Panc1 (cell line): ENCODE measurements around the gene GSTT4. TPM values are rescaled to one million over a fixed set of nuclear protein-coding genes. Genes with fewer than 3 reads are reported as not detected.

Experiments
- ATAC-seq: fragments of 200-7000 bp; cut with Tn5 transposase; 2 replicates; pipeline ENCODE4 v1.9.1; 2020; ENCODE audit warnings: mild to moderate bottlenecking, moderate library complexity
- BruUV-seq: library from RNA; stranded (reverse); fragments of 400-500 nt; replicated peaks from 2 replicates; lab custom pipeline; 2021; lab: Mats Ljungman, UMichigan
- CTCF ChIA-PET: fragments of 300-600 bp; sonication (Branson Sonifier 250); formaldehyde crosslinking; loops from one replicate; lab custom pipeline; 2022; ENCODE audit warnings: antibody characterized with exemption; lab: Charles Lee
- POLR2A ChIA-PET: fragments of 300-600 bp; sonication (Branson Sonifier 250); formaldehyde crosslinking; loops from one replicate; lab custom pipeline; 2022; ENCODE audit warnings: antibody characterized with exemption; lab: Charles Lee
- DNase-seq: peaks from one replicate; pipeline ENCODE4 v3.0.0-alpha.2; 2010; ENCODE audit warnings: low read depth, low spot score
- H3K27ac ChIP-seq: 2 replicates; pipeline ENCODE4 v1.5.1; 2011; ENCODE audit warnings: mild to moderate bottlenecking, low read length, inconsistent platforms
- H3K27me3 ChIP-seq: fragments of 200-500 bp; sonication (Bioruptor generic); 2 replicates; pipeline ENCODE4 v1.6.0; 2014; ENCODE audit warnings: low read length, inconsistent platforms; ENCODE audit not compliant: control insufficient read depth, insufficient read depth
- H3K36me3 ChIP-seq: fragments of 200-500 bp; sonication (Bioruptor generic); 2 replicates; pipeline ENCODE4 v1.5.1; 2014; ENCODE audit warnings: inconsistent platforms, mild to moderate bottlenecking, low read length, moderate library complexity; ENCODE audit not compliant: control insufficient read depth, insufficient read depth
- H3K4me1 ChIP-seq: 2 replicates; pipeline ENCODE4 v1.5.1; 2011; ENCODE audit warnings: inconsistent platforms, mild to moderate bottlenecking, low read length, moderate library complexity; ENCODE audit not compliant: control insufficient read depth, insufficient read depth
- H3K4me3 ChIP-seq, 2 experiments: 2 replicates each; pipeline ENCODE4 v1.5.1; 2011 to 2012; ENCODE audit warnings: low read depth in 2 of 2, low read length in 2 of 2, mild to moderate bottlenecking in 2 of 2, inconsistent platforms in 1 of 2, moderate library complexity in 1 of 2
- H3K9me3 ChIP-seq: fragments of 200-500 bp; sonication (Bioruptor generic); 2 replicates; pipeline ENCODE4 v1.5.1; 2014; ENCODE audit warnings: low read depth, mild to moderate bottlenecking, inconsistent platforms, low read length, moderate library complexity; ENCODE audit not compliant: control insufficient read depth, insufficient read depth
- CTCF ChIP-seq: fragments of 450-650 bp; IDR thresholded peaks from 2 replicates; pipeline ENCODE4 v1.5.1; 2017; ENCODE audit warnings: mild to moderate bottlenecking
- POLR2AphosphoS5 ChIP-seq: IDR thresholded peaks from 2 replicates; pipeline ENCODE4 v1.6.1; 2012; ENCODE audit warnings: mild to moderate bottlenecking, low read depth, low read length, moderate library complexity
- REST ChIP-seq, 2 experiments: IDR thresholded peaks; 2 replicates each; pipeline ENCODE4 v1.6.1; 2011 to 2012; ENCODE audit warnings: low read depth in 2 of 2, control low read depth in 1 of 2, low read length in 1 of 2, mild to moderate bottlenecking in 1 of 2, moderate library complexity in 1 of 2; ENCODE audit not compliant: insufficient read depth in 1 of 2
- SIN3A ChIP-seq: IDR thresholded peaks from 2 replicates; pipeline ENCODE4 v1.6.1; 2012; ENCODE audit warnings: low read depth, mild to moderate bottlenecking, low read length, moderate library complexity, borderline replicate concordance; ENCODE audit not compliant: insufficient read depth
- TCF7L2 ChIP-seq: IDR thresholded peaks from 2 replicates; pipeline ENCODE4 v1.6.1; 2011; ENCODE audit warnings: mild to moderate bottlenecking, low read depth, low read length, inconsistent platforms
- in situ Hi-C: cut with HindIII; loops from 2 replicates; pipeline ENCODE4 v1.10.0; 2016; ENCODE audit warnings: low sequenced_read_pairs, low pct_unique_long_range_greater_than_20kb
- intact Hi-C: fragments of 100-400 bp; cut with micrococcal nuclease; formaldehyde crosslinking; loops from one replicate; pipeline ENCODE4 v1.10.0; 2022; ENCODE audit not compliant: unreplicated experiment
- total RNA-seq: library from RNA; stranded (reverse); gene quantifications from one replicate; pipeline ENCODE4 v1.2.1, GENCODE V29; 2021; ENCODE audit not compliant: unreplicated experiment

GSTT4 gene
- total RNA-seq, 1 experiment from 2014 or later: not detected

- POLR2A ChIA-PET: no interaction called here
- in situ Hi-C loops: no loop called here
Observed at GRCh38 chr22:24024354-24024753, 19.1 kb upstream of the GSTT4 start.

GRCh38 chr22:24023204-24023789 is 18.0 kb upstream of the GSTT4 start:
- ChIA-PET POLR2A (no interaction called here), CTCF (no interaction called here)
- Histone ChIP-seq H3K4me1 (no peaks in the 10 kb centered on the region; the same call in 1 of the 2 replicates), H3K4me3 (no peak overlapping the region), H3K9me3 (no peaks in the 10 kb centered on the region), H3K36me3 (no peaks in the 10 kb centered on the region), H3K27ac (no peak overlapping the region), H3K27me3 (no peaks in the 10 kb centered on the region)
- DNase-seq (no peak), ATAC-seq (no peak)
- intact Hi-C loops (no loop called here), in situ Hi-C loops (no loop called here)
- BruUV-seq: no TSS peak
- no peak for TF ChIP-seq POLR2AphosphoS5
- no peak for TF ChIP-seq CTCF
- no peak for TF ChIP-seq TCF7L2
- no peak for TF ChIP-seq REST (IDR thresholded peaks at IDR 0.05; ENCODE audit: insufficient read depth in 1 of 2, low read depth in 2 of 2, low read length in 1 of 2)
- TF ChIP-seq SIN3A: no peak

More at GRCh38 chr22:24024354-24024753, 19.1 kb upstream of the GSTT4 start:
- Histone ChIP-seq H3K9me3 (no peaks in the 10 kb centered on the region), H3K27ac (no peak overlapping the region), H3K27me3 (no peaks in the 10 kb centered on the region), H3K4me3 (no peak overlapping the region), H3K4me1 (no peaks in the 10 kb centered on the region; the same call in 1 of the 2 replicates), H3K36me3 (no peaks in the 10 kb centered on the region)
- no peak for ATAC-seq
- BruUV-seq: no TSS peak
- DNase-seq: no peak
- no peak for TF ChIP-seq SIN3A
- CTCF ChIA-PET: no interaction called here
- intact Hi-C loops: no loop called here

GRCh38 chr22:24021304-24021703 is 16.1 kb upstream of the GSTT4 start:
- POLR2A ChIA-PET: no interaction called here
- no peak for DNase-seq

More at GRCh38 chr22:24021304-24021703, 16.1 kb upstream of the GSTT4 start:
- Histone ChIP-seq H3K36me3 (no peaks in the 10 kb centered on the region), H3K27me3 (no peaks in the 10 kb centered on the region), H3K27ac (no peak overlapping the region), H3K9me3 (no peaks in the 10 kb centered on the region), H3K4me3 (no peak overlapping the region), H3K4me1 (no peaks in the 10 kb centered on the region)
- intact Hi-C loops: no loop called here
- no TSS peak for BruUV-seq
- in situ Hi-C loops: no loop called here
- no peak for ATAC-seq
- CTCF ChIA-PET: no interaction called here
- TF ChIP-seq TCF7L2 (no peak), CTCF (no peak), POLR2AphosphoS5 (no peak), SIN3A (no peak)
